ENCODE results near the gene FRMD4A.

FRMD4A gene

DNA sequence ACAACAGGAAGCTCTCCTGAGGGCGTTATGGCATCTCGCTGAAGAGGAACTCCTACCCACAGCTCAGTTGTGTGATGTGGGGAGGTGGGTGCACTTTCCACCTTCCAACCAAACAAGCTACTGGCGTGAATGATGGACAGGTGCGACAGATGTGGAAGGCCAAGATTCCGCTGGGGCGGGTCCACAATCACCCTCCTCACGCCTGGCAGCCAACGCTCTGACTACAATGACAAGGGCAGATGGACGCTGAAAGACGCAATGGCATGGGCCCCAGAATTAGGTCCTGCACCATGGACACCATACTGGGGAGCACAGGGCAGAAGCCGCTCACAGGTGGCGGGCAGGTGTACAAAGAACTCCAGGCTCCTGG, 461.4 kb downstream of the FRMD4A start:
- Histone ChIP-seq H3K9me3 (ENCODE audit: control insufficient read depth, insufficient read depth, low read length) (no peaks in the 10 kb centered on the region), H3F3A (ENCODE audit: control insufficient read depth, insufficient read depth) (peaks cover under 1% of the 10 kb centered on the region; the same call in 1 of the 2 replicates), H3K4me1 (ENCODE audit: control insufficient read depth, low read length) (peaks cover 34% of the 10 kb centered on the region), H3K36me3 (ENCODE audit: control insufficient read depth, low read length) (no peaks in the 10 kb centered on the region), H3K4me2 (ENCODE audit: low read length) (peak overlapping the region; percentile 44), H3K27me3 (ENCODE audit: control insufficient read depth, low read length) (no peaks in the 10 kb centered on the region), H4K20me1 (ENCODE audit: control insufficient read depth, insufficient read depth, low read depth, low read length) (no peaks in the 10 kb centered on the region), H3K4me3 (ENCODE audit: low read length) (no peak overlapping the region; the same call in 1 of the 2 replicates), H3K27ac (ENCODE audit: low read depth, low read length) (no peak overlapping the region), H3K9me2 (replicated peaks; ENCODE audit: control insufficient read depth, low read length) (no peaks in the 10 kb centered on the region), H3K79me2 (ENCODE audit: control insufficient read depth, low read length) (no peaks in the 10 kb centered on the region)
- no peak for TF ChIP-seq EZH2phosphoT487 (IDR thresholded peaks at IDR 0.05; ENCODE audit: borderline replicate concordance, low read length)
- TF ChIP-seq CTCF (IDR thresholded peaks at IDR 0.05; ENCODE audit: low read depth, low read length, poor library complexity, severe bottlenecking), result no peak

DNA sequence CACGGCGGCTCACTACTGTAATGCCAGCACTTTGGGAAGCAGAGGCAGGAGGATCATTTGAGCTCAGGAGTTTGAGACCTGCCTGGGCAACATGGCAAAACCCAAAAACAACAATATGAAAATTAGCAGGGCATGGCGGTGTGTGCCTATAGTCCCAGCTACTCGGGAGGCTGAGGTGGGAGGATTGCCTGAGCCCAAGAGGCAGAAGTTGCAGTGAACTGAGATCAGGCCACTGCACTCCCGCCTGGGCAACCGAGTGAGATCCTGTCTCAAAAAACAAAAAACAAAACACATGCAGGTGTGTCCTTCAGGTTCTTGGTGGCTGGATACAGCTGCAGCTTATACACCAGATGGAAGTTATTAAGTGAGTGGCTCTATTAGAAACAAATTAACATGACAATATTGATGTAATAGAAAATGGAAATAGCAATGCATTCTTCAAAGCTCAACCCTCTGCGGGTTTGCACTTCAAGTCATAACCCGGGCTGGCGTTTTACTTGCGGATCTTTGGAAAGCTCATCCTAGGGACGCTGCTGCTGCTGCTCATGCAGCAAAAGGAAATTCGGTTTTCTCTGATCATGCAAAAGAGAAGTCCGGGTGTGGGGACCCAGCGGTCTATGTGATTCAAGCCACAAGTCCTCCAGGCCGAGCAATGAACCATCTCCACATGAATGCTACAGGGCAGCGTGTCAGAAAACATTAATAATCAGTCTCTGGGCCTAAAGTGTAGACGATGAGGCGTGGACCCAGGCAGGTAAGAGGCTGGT, 462.0 kb downstream of the FRMD4A start:
- H3K27ac ChIP-seq (ENCODE audit: low read depth, low read length), result no peak overlapping the region
- H3K79me2 ChIP-seq (ENCODE audit: control insufficient read depth, low read length), result no peaks in the 10 kb centered on the region
- no peaks in the 10 kb centered on the region for H3K9me3 ChIP-seq (ENCODE audit: control insufficient read depth, insufficient read depth, low read length)
- no peaks in the 10 kb centered on the region for H3F3A ChIP-seq (ENCODE audit: control insufficient read depth, insufficient read depth)
- peaks cover 28% of the 10 kb centered on the region for H3K4me1 ChIP-seq (ENCODE audit: control insufficient read depth, low read length)
- TF ChIP-seq CTCF (IDR thresholded peaks at IDR 0.05; ENCODE audit: low read depth, low read length, poor library complexity, severe bottlenecking), result no peak
- TF ChIP-seq EZH2phosphoT487 (IDR thresholded peaks at IDR 0.05; ENCODE audit: borderline replicate concordance, low read length), result no peak
- no peaks in the 10 kb centered on the region for H3K27me3 ChIP-seq (ENCODE audit: control insufficient read depth, low read length)
- no peak overlapping the region; the same call in 1 of the 2 replicates for H3K4me3 ChIP-seq (ENCODE audit: low read length)
- peak overlapping the region; percentile 44 for H3K4me2 ChIP-seq (ENCODE audit: low read length)
- no peaks in the 10 kb centered on the region for H3K36me3 ChIP-seq (ENCODE audit: control insufficient read depth, low read length)
- H3K9me2 ChIP-seq (replicated peaks; ENCODE audit: control insufficient read depth, low read length), result no peaks in the 10 kb centered on the region
- H4K20me1 ChIP-seq (ENCODE audit: control insufficient read depth, insufficient read depth, low read depth, low read length), result no peaks in the 10 kb centered on the region

DNA sequence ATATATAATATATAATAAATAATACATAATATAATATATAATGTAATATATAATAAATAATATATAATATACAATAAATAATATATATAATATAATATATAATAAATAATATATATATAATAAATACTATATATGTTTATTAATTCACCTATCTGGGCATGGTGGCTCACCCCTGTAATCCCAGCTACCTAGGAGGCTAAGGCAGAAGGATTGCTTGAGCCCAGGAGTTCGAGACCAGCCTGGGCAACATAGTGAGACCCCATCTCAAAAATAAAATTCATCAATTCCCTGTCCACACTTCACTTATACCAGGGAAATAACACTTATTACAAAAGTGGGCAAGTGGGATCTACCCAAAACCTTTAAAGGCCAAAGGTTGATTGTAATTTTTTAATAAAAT, 462.9 kb downstream of the FRMD4A start:
- Histone ChIP-seq H3K4me1 (ENCODE audit: control insufficient read depth, low read length) (peaks cover 20% of the 10 kb centered on the region), H3F3A (ENCODE audit: control insufficient read depth, insufficient read depth) (no peaks in the 10 kb centered on the region), H3K27me3 (ENCODE audit: control insufficient read depth, low read length) (no peaks in the 10 kb centered on the region), H3K27ac (ENCODE audit: low read depth, low read length) (no peak overlapping the region), H3K9me2 (replicated peaks; ENCODE audit: control insufficient read depth, low read length) (no peaks in the 10 kb centered on the region), H3K4me3 (ENCODE audit: low read length) (no peak overlapping the region), H3K9me3 (ENCODE audit: control insufficient read depth, insufficient read depth, low read length) (no peaks in the 10 kb centered on the region), H3K4me2 (ENCODE audit: low read length) (no peak overlapping the region), H3K36me3 (ENCODE audit: control insufficient read depth, low read length) (no peaks in the 10 kb centered on the region), H4K20me1 (ENCODE audit: control insufficient read depth, insufficient read depth, low read depth, low read length) (no peaks in the 10 kb centered on the region), H3K79me2 (ENCODE audit: control insufficient read depth, low read length) (no peaks in the 10 kb centered on the region)
- TF ChIP-seq CTCF (IDR thresholded peaks at IDR 0.05; ENCODE audit: low read depth, low read length, poor library complexity, severe bottlenecking) (no peak), EZH2phosphoT487 (IDR thresholded peaks at IDR 0.05; ENCODE audit: borderline replicate concordance, low read length) (no peak)
